WTC11 (cell line): ENCODE data around the gene LY6G5B. TPM values are rescaled to one million over a fixed set of nuclear protein-coding genes. Genes with fewer than 3 reads are reported as not detected.

Experiments
- ATAC-seq: fragments of 200-7000 bp; cut with Tn5 transposase; 2 replicates; pipeline ENCODE4 v1.10.0; 2021; ENCODE audit warnings: mild to moderate bottlenecking, moderate library complexity
- CTCF ChIA-PET: fragments of 300-600 bp; sonication (Branson Sonifier 250); formaldehyde crosslinking; loops from one replicate; lab custom pipeline; 2021; ENCODE audit warnings: antibody characterized with exemption; lab: Charles Lee
- POLR2A ChIA-PET: fragments of 350-600 bp; sonication (Branson Sonifier 250); formaldehyde crosslinking; loops from one replicate; lab custom pipeline; 2021; ENCODE audit warnings: antibody characterized with exemption; lab: Charles Lee
- DNase-seq: peaks from one replicate; pipeline ENCODE4 v3.0.0; 2021; ENCODE audit warnings: low spot score
- H3K27ac Mint-ChIP-seq: 2 replicates; pipeline ENCODE4 v1.8.0; 2021; ENCODE audit warnings: mixed read lengths
- H3K27me3 Mint-ChIP-seq: 2 replicates; pipeline ENCODE4 v1.8.0; 2021; ENCODE audit warnings: low read depth, mild to moderate bottlenecking, moderate library complexity, mixed read lengths
- H3K36me3 Mint-ChIP-seq: 2 replicates; pipeline ENCODE4 v1.8.0; 2021; ENCODE audit warnings: mixed read lengths
- H3K4me1 Mint-ChIP-seq: 2 replicates; pipeline ENCODE4 v1.8.0; 2022; ENCODE audit warnings: mixed read lengths
- H3K4me3 Mint-ChIP-seq: 2 replicates; pipeline ENCODE4 v1.8.0; 2021; ENCODE audit warnings: mild to moderate bottlenecking, moderate library complexity, mixed read lengths
- H3K9me3 Mint-ChIP-seq: 2 replicates; pipeline ENCODE4 v1.8.0; 2021; ENCODE audit warnings: mixed read lengths
- ARID4B ChIP-seq: sonication (generic); formaldehyde crosslinking; IDR thresholded peaks from 2 replicates; pipeline ENCODE4 v1.8.0; 2023; ENCODE audit warnings: missing genetic modification reagents, mild to moderate bottlenecking, borderline replicate concordance
- E2F4 ChIP-seq: sonication (generic); formaldehyde crosslinking; IDR thresholded peaks from 2 replicates; pipeline ENCODE4 v1.8.1; 2022; ENCODE audit warnings: low read depth, mild to moderate bottlenecking, moderate library complexity, missing genetic modification reagents, borderline replicate concordance
- ESRRA ChIP-seq: sonication (generic); formaldehyde crosslinking; IDR thresholded peaks from 2 replicates; pipeline ENCODE4 v1.8.1; 2022; ENCODE audit warnings: mild to moderate bottlenecking, missing genetic modification reagents, borderline replicate concordance
- FOXK1 ChIP-seq: sonication (generic); formaldehyde crosslinking; IDR thresholded peaks from 2 replicates; pipeline ENCODE4 v1.8.0; 2022; ENCODE audit warnings: mild to moderate bottlenecking, moderate library complexity, missing genetic modification reagents
- HMGA2 ChIP-seq: fragments of 250-450 bp; sonication (Bioruptor Pico); IDR thresholded peaks from 2 replicates; pipeline ENCODE4 v1.4.0; 2021; ENCODE audit warnings: mild to moderate bottlenecking, moderate library complexity
- NFYB ChIP-seq: sonication (generic); formaldehyde crosslinking; conservative IDR thresholded peaks from 2 replicates; pipeline ENCODE4 v1.8.0; 2022; ENCODE audit warnings: low read depth, missing genetic modification reagents
- NR2C2 ChIP-seq: sonication (generic); formaldehyde crosslinking; IDR thresholded peaks from 2 replicates; pipeline ENCODE4 v1.8.0; 2022; ENCODE audit warnings: mild to moderate bottlenecking, missing genetic modification reagents
- RELA ChIP-seq: sonication (generic); formaldehyde crosslinking; IDR thresholded peaks from 2 replicates; pipeline ENCODE4 v1.8.1; 2022; ENCODE audit warnings: missing genetic modification reagents, mild to moderate bottlenecking, borderline replicate concordance
- SP1 ChIP-seq: sonication (generic); formaldehyde crosslinking; conservative IDR thresholded peaks from 2 replicates; pipeline ENCODE4 v1.8.1; 2022; ENCODE audit warnings: missing genetic modification reagents
- ZNF532 ChIP-seq: fragments of 250-450 bp; sonication (Bioruptor Pico); IDR thresholded peaks from 2 replicates; pipeline ENCODE4 v1.9.0; 2021; ENCODE audit warnings: mild to moderate bottlenecking, borderline replicate concordance
- total RNA-seq: library from RNA; stranded (reverse); gene quantifications from 3 replicates; pipeline ENCODE4 v1.2.3, GENCODE V29; 2021
- TF ChIP-seq, protein P1 (sequence below): fragments of 250-450 bp; sonication (Bioruptor Pico); IDR thresholded peaks from 2 replicates; pipeline ENCODE4 v1.8.0; 2021; ENCODE audit warnings: mild to moderate bottlenecking
- TF ChIP-seq, protein P2 (sequence below): sonication (generic); formaldehyde crosslinking; IDR thresholded peaks from 2 replicates; pipeline ENCODE4 v1.8.0; 2022; ENCODE audit warnings: missing genetic modification reagents
- TF ChIP-seq, protein P3 (sequence below): sonication (generic); formaldehyde crosslinking; IDR thresholded peaks from 2 replicates; pipeline ENCODE4 v1.8.1; 2023; ENCODE audit warnings: mild to moderate bottlenecking, missing genetic modification reagents, borderline replicate concordance
- TF ChIP-seq, protein P4 (sequence below): sonication (generic); formaldehyde crosslinking; IDR thresholded peaks from 2 replicates; pipeline ENCODE4 v1.8.0; 2022; ENCODE audit warnings: mild to moderate bottlenecking, missing genetic modification reagents

Gene LY6G5B
- total RNA-seq, 1 experiment from 2014 or later, result 15.7 TPM

- H3K4me3 Mint-ChIP-seq, result peak within 1 kb of the TSS; percentile 91
- peak; percentile 85 for ATAC-seq
- peak; percentile 97 for DNase-seq
- H3K4me1 Mint-ChIP-seq, result peaks cover 31% of the 10 kb centered on the region
- CTCF ChIA-PET, result interaction anchor here (0.9 to 1.8 kb wide), 7 partner anchors 12 to 125 kb away, joined by 3 to 7 read pairs (median 4); partner anchors contain the start of gene DDAH2
- peaks cover 60% of the 10 kb centered on the region for H3K36me3 Mint-ChIP-seq
- H3K27me3 Mint-ChIP-seq, result no peaks in the 10 kb centered on the region
- H3K9me3 Mint-ChIP-seq, result no peaks in the 10 kb centered on the region
- peak within 1 kb of the TSS; percentile 98 for H3K27ac Mint-ChIP-seq
- POLR2A ChIA-PET, result interaction anchor here (0.9 to 1.6 kb wide), 7 partner anchors 11 to 197 kb away, joined by 3 to 9 read pairs (median 4); partner anchors contain the start of genes ABHD16A, BAG6, DDX39B and HSPA1B
- TF ChIP-seq NFYB (CRISPR knock-in tag) (peak; percentile 38; the same call in 1 of the 2 replicates), HMGA2 (CRISPR knock-in tag) (no peak), ARID4B (no peak; the same call in 1 of the 2 replicates), NR2C2 (CRISPR knock-in tag) (peak; percentile 75), ESRRA (CRISPR knock-in tag) (no peak), SP1 (CRISPR knock-in tag) (0 out of 2 replicates have a peak, but pooled peaks have one; percentile 31), E2F4 (no peak), FOXK1 (CRISPR knock-in tag) (peak; percentile 73; the same call in 1 of the 2 replicates), RELA (CRISPR knock-in tag) (no peak), ZNF532 (CRISPR knock-in tag) (no peak)
- TF ChIP-seq, protein P1, sequence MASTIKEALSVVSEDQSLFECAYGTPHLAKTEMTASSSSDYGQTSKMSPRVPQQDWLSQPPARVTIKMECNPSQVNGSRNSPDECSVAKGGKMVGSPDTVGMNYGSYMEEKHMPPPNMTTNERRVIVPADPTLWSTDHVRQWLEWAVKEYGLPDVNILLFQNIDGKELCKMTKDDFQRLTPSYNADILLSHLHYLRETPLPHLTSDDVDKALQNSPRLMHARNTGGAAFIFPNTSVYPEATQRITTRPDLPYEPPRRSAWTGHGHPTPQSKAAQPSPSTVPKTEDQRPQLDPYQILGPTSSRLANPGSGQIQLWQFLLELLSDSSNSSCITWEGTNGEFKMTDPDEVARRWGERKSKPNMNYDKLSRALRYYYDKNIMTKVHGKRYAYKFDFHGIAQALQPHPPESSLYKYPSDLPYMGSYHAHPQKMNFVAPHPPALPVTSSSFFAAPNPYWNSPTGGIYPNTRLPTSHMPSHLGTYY, result no peak
- TF ChIP-seq, protein P2, sequence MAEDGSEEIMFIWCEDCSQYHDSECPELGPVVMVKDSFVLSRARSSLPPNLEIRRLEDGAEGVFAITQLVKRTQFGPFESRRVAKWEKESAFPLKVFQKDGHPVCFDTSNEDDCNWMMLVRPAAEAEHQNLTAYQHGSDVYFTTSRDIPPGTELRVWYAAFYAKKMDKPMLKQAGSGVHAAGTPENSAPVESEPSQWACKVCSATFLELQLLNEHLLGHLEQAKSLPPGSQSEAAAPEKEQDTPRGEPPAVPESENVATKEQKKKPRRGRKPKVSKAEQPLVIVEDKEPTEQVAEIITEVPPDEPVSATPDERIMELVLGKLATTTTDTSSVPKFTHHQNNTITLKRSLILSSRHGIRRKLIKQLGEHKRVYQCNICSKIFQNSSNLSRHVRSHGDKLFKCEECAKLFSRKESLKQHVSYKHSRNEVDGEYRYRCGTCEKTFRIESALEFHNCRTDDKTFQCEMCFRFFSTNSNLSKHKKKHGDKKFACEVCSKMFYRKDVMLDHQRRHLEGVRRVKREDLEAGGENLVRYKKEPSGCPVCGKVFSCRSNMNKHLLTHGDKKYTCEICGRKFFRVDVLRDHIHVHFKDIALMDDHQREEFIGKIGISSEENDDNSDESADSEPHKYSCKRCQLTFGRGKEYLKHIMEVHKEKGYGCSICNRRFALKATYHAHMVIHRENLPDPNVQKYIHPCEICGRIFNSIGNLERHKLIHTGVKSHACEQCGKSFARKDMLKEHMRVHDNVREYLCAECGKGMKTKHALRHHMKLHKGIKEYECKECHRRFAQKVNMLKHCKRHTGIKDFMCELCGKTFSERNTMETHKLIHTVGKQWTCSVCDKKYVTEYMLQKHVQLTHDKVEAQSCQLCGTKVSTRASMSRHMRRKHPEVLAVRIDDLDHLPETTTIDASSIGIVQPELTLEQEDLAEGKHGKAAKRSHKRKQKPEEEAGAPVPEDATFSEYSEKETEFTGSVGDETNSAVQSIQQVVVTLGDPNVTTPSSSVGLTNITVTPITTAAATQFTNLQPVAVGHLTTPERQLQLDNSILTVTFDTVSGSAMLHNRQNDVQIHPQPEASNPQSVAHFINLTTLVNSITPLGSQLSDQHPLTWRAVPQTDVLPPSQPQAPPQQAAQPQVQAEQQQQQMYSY, result peak; percentile 95
- TF ChIP-seq, protein P3, sequence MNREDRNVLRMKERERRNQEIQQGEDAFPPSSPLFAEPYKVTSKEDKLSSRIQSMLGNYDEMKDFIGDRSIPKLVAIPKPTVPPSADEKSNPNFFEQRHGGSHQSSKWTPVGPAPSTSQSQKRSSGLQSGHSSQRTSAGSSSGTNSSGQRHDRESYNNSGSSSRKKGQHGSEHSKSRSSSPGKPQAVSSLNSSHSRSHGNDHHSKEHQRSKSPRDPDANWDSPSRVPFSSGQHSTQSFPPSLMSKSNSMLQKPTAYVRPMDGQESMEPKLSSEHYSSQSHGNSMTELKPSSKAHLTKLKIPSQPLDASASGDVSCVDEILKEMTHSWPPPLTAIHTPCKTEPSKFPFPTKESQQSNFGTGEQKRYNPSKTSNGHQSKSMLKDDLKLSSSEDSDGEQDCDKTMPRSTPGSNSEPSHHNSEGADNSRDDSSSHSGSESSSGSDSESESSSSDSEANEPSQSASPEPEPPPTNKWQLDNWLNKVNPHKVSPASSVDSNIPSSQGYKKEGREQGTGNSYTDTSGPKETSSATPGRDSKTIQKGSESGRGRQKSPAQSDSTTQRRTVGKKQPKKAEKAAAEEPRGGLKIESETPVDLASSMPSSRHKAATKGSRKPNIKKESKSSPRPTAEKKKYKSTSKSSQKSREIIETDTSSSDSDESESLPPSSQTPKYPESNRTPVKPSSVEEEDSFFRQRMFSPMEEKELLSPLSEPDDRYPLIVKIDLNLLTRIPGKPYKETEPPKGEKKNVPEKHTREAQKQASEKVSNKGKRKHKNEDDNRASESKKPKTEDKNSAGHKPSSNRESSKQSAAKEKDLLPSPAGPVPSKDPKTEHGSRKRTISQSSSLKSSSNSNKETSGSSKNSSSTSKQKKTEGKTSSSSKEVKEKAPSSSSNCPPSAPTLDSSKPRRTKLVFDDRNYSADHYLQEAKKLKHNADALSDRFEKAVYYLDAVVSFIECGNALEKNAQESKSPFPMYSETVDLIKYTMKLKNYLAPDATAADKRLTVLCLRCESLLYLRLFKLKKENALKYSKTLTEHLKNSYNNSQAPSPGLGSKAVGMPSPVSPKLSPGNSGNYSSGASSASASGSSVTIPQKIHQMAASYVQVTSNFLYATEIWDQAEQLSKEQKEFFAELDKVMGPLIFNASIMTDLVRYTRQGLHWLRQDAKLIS (CRISPR knock-in tag), result no peak
- TF ChIP-seq, protein P4, sequence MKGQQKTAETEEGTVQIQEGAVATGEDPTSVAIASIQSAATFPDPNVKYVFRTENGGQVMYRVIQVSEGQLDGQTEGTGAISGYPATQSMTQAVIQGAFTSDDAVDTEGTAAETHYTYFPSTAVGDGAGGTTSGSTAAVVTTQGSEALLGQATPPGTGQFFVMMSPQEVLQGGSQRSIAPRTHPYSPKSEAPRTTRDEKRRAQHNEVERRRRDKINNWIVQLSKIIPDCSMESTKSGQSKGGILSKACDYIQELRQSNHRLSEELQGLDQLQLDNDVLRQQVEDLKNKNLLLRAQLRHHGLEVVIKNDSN (CRISPR knock-in tag), result peak; percentile 77; the same call in 1 of the 2 replicates
Observed at GRCh38 chr6:31665501-31666336, 4.1 kb upstream of the LY6G5B start, which contains the start of gene CSNK2B. Gene CSNK2B (plus strand): TSS chr6:31666080. CDS start chr6:31666832, 752 bp downstream.
